GM18907 (cell line): ENCODE measurements around the gene SCN3B.

Source experiments
- ATAC-seq: cut with Tn5 transposase; IDR thresholded peaks from one replicate; pipeline ENCODE4 v1.9.1; 2021; ENCODE audit warnings: mild to moderate bottlenecking, moderate library complexity; ENCODE audit not compliant: unreplicated experiment

SCN3B gene, protein sequence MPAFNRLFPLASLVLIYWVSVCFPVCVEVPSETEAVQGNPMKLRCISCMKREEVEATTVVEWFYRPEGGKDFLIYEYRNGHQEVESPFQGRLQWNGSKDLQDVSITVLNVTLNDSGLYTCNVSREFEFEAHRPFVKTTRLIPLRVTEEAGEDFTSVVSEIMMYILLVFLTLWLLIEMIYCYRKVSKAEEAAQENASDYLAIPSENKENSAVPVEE

DNA sequence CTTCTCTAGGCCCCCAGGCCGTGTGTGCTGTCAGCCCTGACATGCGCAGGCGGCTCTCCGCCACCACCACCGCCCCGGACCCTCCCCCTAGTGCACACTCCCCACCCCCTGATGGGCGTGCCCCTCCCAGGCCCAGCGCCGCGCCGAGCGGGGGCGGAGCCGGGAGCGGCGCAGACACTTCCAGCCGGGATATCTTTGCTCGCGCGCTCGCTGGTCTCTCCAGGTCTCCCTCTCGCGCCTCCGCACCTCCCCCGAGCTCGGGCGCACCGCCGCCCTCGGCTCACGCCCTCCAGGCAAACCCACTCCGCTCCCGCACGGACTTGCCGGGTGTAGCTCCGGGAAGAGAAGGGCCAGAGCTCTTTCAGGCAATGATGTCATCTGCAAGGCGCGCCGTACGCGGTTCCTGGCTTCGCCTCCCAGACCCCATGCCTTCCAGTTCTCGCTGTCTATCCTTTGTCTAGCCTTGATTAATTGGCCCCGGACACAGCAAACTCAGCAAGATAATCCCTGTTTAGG lies at the start of gene SCN3B:
SCN3B (minus strand) TSS at position 59 of the 516 bp plus-strand sequence. CDS start 823 bp downstream, outside the sequence.
- peak; percentile 70 for ATAC-seq

DNA sequence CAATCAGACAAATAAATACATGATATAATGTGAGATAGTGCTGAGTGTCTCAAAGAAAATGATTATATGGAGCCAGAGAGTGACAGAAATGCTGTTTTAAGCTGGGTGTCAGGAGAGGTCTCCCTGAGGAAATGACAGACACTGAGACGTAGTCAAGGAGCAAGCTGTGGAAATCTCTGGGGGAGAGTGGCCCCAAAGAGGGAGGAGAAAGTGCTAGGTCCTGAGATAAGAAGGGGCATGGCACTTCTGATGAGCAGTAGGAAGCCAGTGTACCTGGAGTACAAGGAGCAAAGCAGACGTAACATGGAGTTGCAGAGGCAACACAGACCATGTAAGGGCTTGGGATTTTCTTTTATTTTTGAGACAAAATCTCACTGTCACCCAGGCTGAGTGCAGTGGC lies 48.3 kb upstream of the SCN3B start:
- ATAC-seq: no peak

DNA sequence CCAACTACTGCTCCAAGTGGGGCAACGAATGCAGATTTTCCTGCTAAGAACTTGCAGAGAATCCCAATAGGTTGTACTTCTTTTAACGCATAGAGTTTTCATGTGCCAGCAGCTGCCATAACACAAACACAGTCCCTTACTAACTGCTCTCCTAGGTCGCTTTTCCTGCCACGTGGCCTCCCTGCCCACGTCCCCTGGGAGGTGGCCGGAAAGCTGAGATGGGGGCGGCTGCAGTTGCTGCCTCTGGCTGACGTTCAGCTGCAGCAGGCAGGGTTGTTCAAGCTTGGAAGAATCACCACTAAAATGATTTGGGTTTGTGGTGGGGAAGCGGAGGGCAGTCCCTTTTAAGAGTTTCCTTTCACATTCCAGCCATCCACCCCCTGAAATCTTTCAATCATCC lies 47.7 kb upstream of the SCN3B start:
- ATAC-seq: no peak

DNA sequence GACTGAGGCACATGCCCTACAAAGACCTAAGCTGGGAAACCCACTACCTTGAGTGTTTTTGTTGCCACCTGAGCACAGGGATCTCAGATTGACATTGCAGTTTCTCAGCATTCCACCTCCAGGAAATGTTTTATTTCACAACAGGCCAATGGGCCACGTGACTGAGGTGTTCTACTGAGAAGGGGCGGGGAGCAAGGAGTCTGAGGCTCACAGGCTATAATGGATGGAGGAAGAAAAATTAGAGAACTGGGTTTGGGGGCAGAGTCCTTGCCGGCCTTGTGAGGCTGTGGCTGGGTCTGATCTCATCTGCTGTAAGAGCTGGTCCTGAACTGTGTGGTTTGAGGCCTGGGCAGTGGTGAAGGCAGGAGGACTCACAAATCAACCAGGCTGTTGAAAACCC lies 46.3 kb upstream of the SCN3B start:
- ATAC-seq: no peak

- no peak for ATAC-seq
These were observed 44.2 kb upstream of the SCN3B start for GRCh38 chr11:123698546-123699127.

DNA sequence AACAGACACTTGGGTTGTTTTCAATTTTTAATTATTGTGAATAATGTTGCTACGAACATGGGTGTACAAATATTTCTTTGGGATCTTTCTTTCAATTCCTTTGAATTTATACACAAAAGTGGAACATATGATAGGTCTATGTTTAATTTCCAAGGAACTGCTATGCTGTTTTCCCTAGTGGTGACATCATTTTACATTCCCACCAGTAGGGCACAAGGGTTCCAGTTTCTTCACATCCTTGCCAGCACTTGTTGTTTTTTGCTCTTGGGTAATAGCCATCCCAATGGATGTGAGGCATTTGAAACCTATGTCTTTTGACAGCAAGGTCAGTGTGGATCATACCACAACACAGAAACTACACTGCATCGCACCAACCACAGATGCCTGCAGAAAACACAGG lies 41.8 kb upstream of the SCN3B start:
- no peak for ATAC-seq

DNA sequence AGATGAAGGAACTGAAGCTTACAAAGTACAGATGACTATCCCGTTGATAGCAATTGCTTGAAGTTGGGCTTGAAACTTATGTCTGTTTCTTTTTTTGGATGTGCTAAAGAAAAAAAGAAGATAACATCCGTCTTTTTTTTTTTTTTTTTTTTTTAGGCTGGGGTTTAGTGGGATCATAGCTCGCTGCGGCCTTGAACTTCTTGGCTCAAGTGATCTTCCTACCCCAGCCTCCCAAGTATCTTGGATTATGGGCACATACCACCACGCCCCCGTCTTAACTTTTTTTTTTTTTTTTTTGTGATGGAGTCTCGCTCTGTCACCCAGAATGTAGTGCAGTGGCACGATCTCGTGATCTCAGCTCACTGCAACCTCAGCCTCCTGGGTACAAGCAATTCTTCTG lies 40.8 kb upstream of the SCN3B start:
- ATAC-seq: no peak

- ATAC-seq: no peak
These were observed 40.1 kb upstream of the SCN3B start for GRCh38 chr11:123694551-123694950.

DNA sequence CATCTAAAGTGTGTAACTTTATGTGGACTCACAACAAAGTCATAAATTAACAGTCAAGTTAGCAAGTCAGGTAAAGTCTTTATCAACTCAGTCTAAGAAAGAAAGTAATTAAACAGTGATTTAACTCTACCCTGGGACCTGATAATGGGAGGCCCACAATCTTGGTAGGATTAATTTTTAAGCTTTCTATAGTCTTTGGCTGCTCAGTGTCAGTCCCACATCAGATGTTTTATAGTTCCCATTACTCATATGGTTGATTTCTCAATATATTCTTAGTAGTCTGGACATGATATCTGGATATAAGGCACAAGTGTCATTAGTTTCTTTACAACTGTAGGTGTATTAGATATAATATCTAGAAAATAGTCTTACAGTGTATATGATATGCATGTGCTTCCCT lies 38.5 kb upstream of the SCN3B start:
- ATAC-seq: no peak

DNA sequence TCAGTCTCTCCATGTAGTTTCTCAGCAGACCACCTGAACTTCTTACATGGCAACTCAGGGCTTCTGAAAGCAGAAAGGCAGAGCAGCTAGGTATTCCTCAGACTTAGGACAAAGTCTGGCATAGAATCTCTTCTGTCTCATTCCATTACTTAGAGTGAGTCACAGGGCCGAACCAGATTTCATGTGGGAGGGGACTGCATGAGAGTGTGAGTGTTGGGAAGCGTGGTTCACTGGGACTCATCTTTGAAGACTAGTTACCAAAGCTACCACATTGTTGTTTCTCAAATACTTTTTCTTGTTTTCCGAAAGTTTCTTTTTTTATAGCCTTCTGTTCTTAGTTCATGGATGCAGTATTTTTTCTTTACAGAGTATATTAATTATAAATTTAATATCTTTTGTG lies 36.1 kb upstream of the SCN3B start:
- ATAC-seq: no peak

DNA sequence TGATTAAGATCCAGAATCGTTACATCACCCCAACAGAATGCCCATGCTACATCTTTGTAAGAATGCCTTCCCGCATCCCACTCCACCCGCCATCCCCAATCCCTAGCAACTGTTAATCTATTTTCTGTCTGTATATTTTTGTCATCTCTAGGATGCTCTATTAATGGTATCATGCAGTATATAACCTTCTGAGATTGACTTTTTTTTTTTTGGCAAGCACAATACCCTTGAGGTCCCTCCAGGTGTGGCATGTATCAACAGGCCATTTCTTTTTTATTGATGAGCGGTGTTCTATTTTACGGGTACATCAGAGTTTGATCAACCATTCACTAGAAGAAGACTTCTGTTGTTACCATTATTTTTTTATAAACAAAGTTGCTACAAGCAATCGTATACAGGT lies 30.2 kb upstream of the SCN3B start:
- ATAC-seq: no peak

DNA sequence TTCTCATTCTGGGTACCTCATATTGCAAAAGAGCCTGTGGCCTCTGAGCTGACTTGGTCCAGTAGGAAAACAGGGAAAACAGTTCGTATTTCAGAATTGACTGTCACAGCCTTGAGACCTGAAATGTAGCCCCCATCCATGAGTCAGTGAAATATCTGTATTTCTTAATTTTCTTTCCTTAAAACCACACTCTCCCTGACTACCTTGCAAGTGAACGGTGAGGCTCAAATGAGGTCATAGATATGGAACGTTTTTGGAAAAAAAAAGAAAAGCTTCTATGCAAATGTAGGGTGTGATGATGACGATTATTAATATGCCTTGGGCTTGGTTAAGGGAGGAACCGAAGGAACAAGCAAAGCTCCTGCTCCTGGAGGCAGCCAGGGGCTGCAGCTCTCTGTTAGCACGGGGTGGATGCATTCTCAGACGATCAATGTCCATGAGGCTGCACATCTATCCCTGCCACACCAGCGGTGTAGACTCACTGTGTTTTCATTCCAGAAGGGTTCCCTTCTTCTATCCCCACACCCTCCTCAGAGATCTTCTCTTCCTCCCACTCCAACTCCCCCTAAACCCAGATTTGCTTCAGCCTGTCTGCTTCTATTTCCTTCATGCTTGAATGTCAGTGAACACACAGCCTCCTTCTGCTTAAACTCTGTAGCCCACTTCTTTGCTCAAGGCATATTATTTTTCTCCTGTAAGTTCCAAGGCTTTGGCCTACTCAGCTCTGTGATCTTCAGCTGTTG lies 29.2 kb upstream of the SCN3B start:
- no peak for ATAC-seq

GRCh38 chr11:123682696-123683410 lies 28.4 kb upstream of the SCN3B start:
- no peak for ATAC-seq

- no peak for ATAC-seq
These were observed 26.6 kb upstream of the SCN3B start for GRCh38 chr11:123681030-123681429.

DNA sequence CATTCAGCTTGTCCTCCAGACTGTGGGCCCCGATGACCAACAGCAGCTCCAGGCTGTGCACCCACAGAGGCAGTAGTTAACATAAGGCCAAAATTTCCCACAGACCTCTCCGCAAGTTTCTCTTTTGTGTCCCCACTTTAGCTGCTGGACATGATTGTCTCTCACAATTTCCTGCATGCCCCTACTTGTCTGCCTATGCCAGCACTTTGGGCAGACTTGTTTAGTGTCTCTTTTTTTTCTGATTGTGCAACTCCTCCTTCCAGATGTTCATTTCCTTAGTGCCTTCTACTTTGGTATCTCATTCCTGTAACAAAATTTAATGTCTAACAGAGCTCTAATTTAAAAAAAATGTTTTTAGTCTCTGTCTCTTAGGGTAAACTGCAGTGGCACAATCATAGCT lies 23.8 kb upstream of the SCN3B start:
- ATAC-seq: no peak

GRCh38 chr11:123677510-123677909 lies 23.1 kb upstream of the SCN3B start:
- no peak for ATAC-seq

GRCh38 chr11:123674297-123674696 lies 19.9 kb upstream of the SCN3B start:
- no peak for ATAC-seq

- ATAC-seq: no peak
These were observed 18.1 kb upstream of the SCN3B start for GRCh38 chr11:123672568-123672967.

DNA sequence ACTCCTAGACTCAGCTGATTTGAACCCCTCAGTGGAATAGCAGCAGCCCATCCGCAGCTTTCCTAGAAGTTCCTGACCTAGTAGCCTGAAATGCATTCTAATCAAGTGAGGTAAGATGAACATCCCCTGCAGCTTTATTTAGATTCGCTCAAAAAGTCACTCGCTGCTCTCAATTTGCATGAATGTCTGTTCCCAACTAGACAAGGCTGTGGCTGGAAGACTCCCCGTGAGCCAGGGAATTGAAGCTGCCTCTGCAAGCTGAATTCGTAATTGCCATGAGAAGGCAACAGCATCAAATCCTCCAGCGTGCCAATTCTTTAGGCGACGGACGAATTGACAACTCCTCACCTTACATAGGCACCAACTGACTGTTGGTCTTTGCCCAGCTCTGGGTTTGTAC lies 17.1 kb upstream of the SCN3B start:
- no peak for ATAC-seq

GRCh38 chr11:123670081-123670480 lies 15.7 kb upstream of the SCN3B start:
- ATAC-seq: no peak

GRCh38 chr11:123665306-123665705 lies 10.9 kb upstream of the SCN3B start:
- no peak for ATAC-seq
